ENCODE data around the gene ZNF467.

ZNF467 gene

GRCh38 chr7:149778327-149778637 is 4.9 kb upstream of the ZNF467 start:
- Histone ChIP-seq H3K9me3 (ENCODE audit: control extremely low read depth in 1 of 5, control insufficient read depth in 4 of 5, insufficient read depth in 2 of 5, low read depth in 1 of 5, low read length in 4 of 5) (no peaks in the 10 kb centered on the region), H3K4me3 (ENCODE audit: control insufficient read depth in 1 of 7, extremely low read depth in 1 of 7, insufficient read depth in 4 of 7, low read depth in 2 of 7, low read length in 6 of 7) (no peak overlapping the region), H3K27me3 (replicated peaks in 2 of 5; ENCODE audit: control insufficient read depth in 4 of 5, insufficient read depth in 5 of 5, low read length in 4 of 5) (no peaks in the 10 kb centered on the region), H3K27ac (ENCODE audit: insufficient read depth in 1 of 2, low read depth in 1 of 2, low read length in 2 of 2, poor library complexity in 1 of 2, severe bottlenecking in 2 of 2) (no peak overlapping the region), H3K36me3 (ENCODE audit: control insufficient read depth in 4 of 4, insufficient read depth in 4 of 4, low read length in 3 of 4) (no peaks in the 10 kb centered on the region), H3K4me1 (ENCODE audit: control extremely low read depth in 1 of 4, control insufficient read depth in 4 of 4, insufficient read depth in 4 of 4, low read length in 3 of 4) (peaks cover 0 to 54% (median 49%) of the 10 kb centered on the region in 4 experiments)
- CTCF ChIA-PET = interaction anchor here (1.5 kb wide), 1 partner anchor 10 kb away, joined by 5 read pairs; no protein-coding TSS in a partner anchor
- DNase-seq = no peak
- 79% methylated on average over 4 of the region's 5 CpGs for WGBS (ENCODE audit: insufficient coverage)
- POLR2A ChIA-PET = no interaction called here

GRCh38 chr7:149777551-149778326 is 4.4 kb upstream of the ZNF467 start:
- Histone ChIP-seq H3K4me3 (ENCODE audit: control insufficient read depth in 1 of 7, extremely low read depth in 1 of 7, insufficient read depth in 4 of 7, low read depth in 2 of 7, low read length in 6 of 7) (no peak overlapping the region), H3K4me1 (ENCODE audit: control extremely low read depth in 1 of 4, control insufficient read depth in 4 of 4, insufficient read depth in 4 of 4, low read length in 3 of 4) (peaks cover 0 to 52% (median 46%) of the 10 kb centered on the region in 4 experiments), H3K36me3 (ENCODE audit: control insufficient read depth in 4 of 4, insufficient read depth in 4 of 4, low read length in 3 of 4) (no peaks in the 10 kb centered on the region), H3K27ac (ENCODE audit: insufficient read depth in 1 of 2, low read depth in 1 of 2, low read length in 2 of 2, poor library complexity in 1 of 2, severe bottlenecking in 2 of 2) (no peak overlapping the region), H3K27me3 (replicated peaks in 2 of 5; ENCODE audit: control insufficient read depth in 4 of 5, insufficient read depth in 5 of 5, low read length in 4 of 5) (no peaks in the 10 kb centered on the region), H3K9me3 (ENCODE audit: control extremely low read depth in 1 of 5, control insufficient read depth in 4 of 5, insufficient read depth in 2 of 5, low read depth in 1 of 5, low read length in 4 of 5) (no peaks in the 10 kb centered on the region)
- DNase-seq = no peak
- ChIA-PET CTCF (interaction anchor here (1.5 to 5.2 kb wide), 2 partner anchors 11 kb away, joined by 5 to 31 read pairs; no protein-coding TSS in a partner anchor), POLR2A (no interaction called here)
- 97% methylated on average over 10 of the region's 19 CpGs for WGBS (ENCODE audit: insufficient coverage)

GRCh38 chr7:149776848-149777407 is 3.5 kb upstream of the ZNF467 start:
- Histone ChIP-seq H3K27ac (ENCODE audit: insufficient read depth in 1 of 2, low read depth in 1 of 2, low read length in 2 of 2, poor library complexity in 1 of 2, severe bottlenecking in 2 of 2) (no peak overlapping the region), H3K4me3 (ENCODE audit: control insufficient read depth in 1 of 7, extremely low read depth in 1 of 7, insufficient read depth in 4 of 7, low read depth in 2 of 7, low read length in 6 of 7) (peak overlapping the region in 3 of 7 experiments; percentile 11 to 57 (median 52)), H3K27me3 (replicated peaks in 2 of 5; ENCODE audit: control insufficient read depth in 4 of 5, insufficient read depth in 5 of 5, low read length in 4 of 5) (no peaks in the 10 kb centered on the region), H3K36me3 (ENCODE audit: control insufficient read depth in 4 of 4, insufficient read depth in 4 of 4, low read length in 3 of 4) (no peaks in the 10 kb centered on the region), H3K4me1 (ENCODE audit: control extremely low read depth in 1 of 4, control insufficient read depth in 4 of 4, insufficient read depth in 4 of 4, low read length in 3 of 4) (peaks cover 0 to 45% (median 41%) of the 10 kb centered on the region in 4 experiments), H3K9me3 (ENCODE audit: control extremely low read depth in 1 of 5, control insufficient read depth in 4 of 5, insufficient read depth in 2 of 5, low read depth in 1 of 5, low read length in 4 of 5) (no peaks in the 10 kb centered on the region)
- CTCF ChIA-PET = interaction anchor here (5.2 kb wide), 1 partner anchor 12 kb away, joined by 31 read pairs; no protein-coding TSS in a partner anchor
- POLR2A ChIA-PET = no interaction called here
- 64% methylated on average over 12 of the region's 13 CpGs for WGBS (ENCODE audit: insufficient coverage)
- peak in 1 of 3 donors; percentile 15 for DNase-seq

- Histone ChIP-seq H3K36me3 (ENCODE audit: control insufficient read depth in 4 of 4, insufficient read depth in 4 of 4, low read length in 3 of 4) (no peaks in the 10 kb centered on the region), H3K27ac (ENCODE audit: insufficient read depth in 1 of 2, low read depth in 1 of 2, low read length in 2 of 2, poor library complexity in 1 of 2, severe bottlenecking in 2 of 2) (no peak overlapping the region), H3K27me3 (replicated peaks in 2 of 5; ENCODE audit: control insufficient read depth in 4 of 5, insufficient read depth in 5 of 5, low read length in 4 of 5) (no peaks in the 10 kb centered on the region), H3K9me3 (ENCODE audit: control extremely low read depth in 1 of 5, control insufficient read depth in 4 of 5, insufficient read depth in 2 of 5, low read depth in 1 of 5, low read length in 4 of 5) (no peaks in the 10 kb centered on the region), H3K4me1 (ENCODE audit: control extremely low read depth in 1 of 4, control insufficient read depth in 4 of 4, insufficient read depth in 4 of 4, low read length in 3 of 4) (peaks cover 0 to 47% (median 43%) of the 10 kb centered on the region in 4 experiments), H3K4me3 (ENCODE audit: control insufficient read depth in 1 of 7, extremely low read depth in 1 of 7, insufficient read depth in 4 of 7, low read depth in 2 of 7, low read length in 6 of 7) (peak overlapping the region in 4 of 7 experiments; percentile 26 to 57 (median 49))
- peak in 2 of 3 donors; percentile 57 to 58 for DNase-seq
- CTCF ChIA-PET = interaction anchor here (2.3 to 5.2 kb wide), 2 partner anchors 13 to 15 kb away, joined by 5 to 31 read pairs; no protein-coding TSS in a partner anchor
- POLR2A ChIA-PET = interaction anchor here (1.0 kb wide), 1 partner anchor 61 kb away, joined by 5 read pairs; no protein-coding TSS in a partner anchor
- WGBS (ENCODE audit: insufficient coverage) = 0% methylated on average over 4 of the region's 12 CpGs
These were observed 2.9 kb upstream of the ZNF467 start for GRCh38 chr7:149776289-149776688.

- H3K27me3 ChIP-seq (replicated peaks in 2 of 5; ENCODE audit: control insufficient read depth in 4 of 5, insufficient read depth in 5 of 5, low read length in 4 of 5) = no peaks in the 10 kb centered on the region
- no peak for DNase-seq
- WGBS (ENCODE audit: insufficient coverage) = 60% methylated on average over 1 of the region's 5 CpGs
- H3K27ac ChIP-seq (ENCODE audit: insufficient read depth in 1 of 2, low read depth in 1 of 2, low read length in 2 of 2, poor library complexity in 1 of 2, severe bottlenecking in 2 of 2) = no peak overlapping the region
- no peaks in the 10 kb centered on the region for H3K9me3 ChIP-seq (ENCODE audit: control extremely low read depth in 1 of 5, control insufficient read depth in 4 of 5, insufficient read depth in 2 of 5, low read depth in 1 of 5, low read length in 4 of 5)
- no peak overlapping the region for H3K4me3 ChIP-seq (ENCODE audit: control insufficient read depth in 1 of 7, extremely low read depth in 1 of 7, insufficient read depth in 4 of 7, low read depth in 2 of 7, low read length in 6 of 7)
- peaks cover 0 to 5% (median 2%) of the 10 kb centered on the region in 4 experiments for H3K36me3 ChIP-seq (ENCODE audit: control insufficient read depth in 4 of 4, insufficient read depth in 4 of 4, low read length in 3 of 4)
- POLR2A ChIA-PET = interaction anchor here (0.5 to 1.0 kb wide), 2 partner anchors 60 to 114 kb away, joined by 4 to 5 read pairs; no protein-coding TSS in a partner anchor
- CTCF ChIA-PET = interaction anchor here (1.2 to 5.2 kb wide), 5 partner anchors 9 to 95 kb away, joined by 3 to 31 read pairs (median 4); no protein-coding TSS in a partner anchor
- H3K4me1 ChIP-seq (ENCODE audit: control extremely low read depth in 1 of 4, control insufficient read depth in 4 of 4, insufficient read depth in 4 of 4, low read length in 3 of 4) = peaks cover 4 to 55% (median 50%) of the 10 kb centered on the region in 4 experiments
These were observed 1.8 kb upstream of the ZNF467 start for GRCh38 chr7:149775176-149775556.

GRCh38 chr7:149774237-149775175 is 1.1 kb upstream of the ZNF467 start:
- DNase-seq = no peak
- POLR2A ChIA-PET = no interaction called here

More at GRCh38 chr7:149774237-149775175, 1.1 kb upstream of the ZNF467 start:
- H3K4me3 ChIP-seq (ENCODE audit: control insufficient read depth in 1 of 7, extremely low read depth in 1 of 7, insufficient read depth in 4 of 7, low read depth in 2 of 7, low read length in 6 of 7) = no peak overlapping the region
- H3K27me3 ChIP-seq (replicated peaks in 2 of 5; ENCODE audit: control insufficient read depth in 4 of 5, insufficient read depth in 5 of 5, low read length in 4 of 5) = no peaks in the 10 kb centered on the region
- peaks cover 0 to 10% (median 2%) of the 10 kb centered on the region in 4 experiments for H3K36me3 ChIP-seq (ENCODE audit: control insufficient read depth in 4 of 4, insufficient read depth in 4 of 4, low read length in 3 of 4)
- H3K4me1 ChIP-seq (ENCODE audit: control extremely low read depth in 1 of 4, control insufficient read depth in 4 of 4, insufficient read depth in 4 of 4, low read length in 3 of 4) = peaks cover 4 to 55% (median 50%) of the 10 kb centered on the region in 4 experiments
- no peaks in the 10 kb centered on the region for H3K9me3 ChIP-seq (ENCODE audit: control extremely low read depth in 1 of 5, control insufficient read depth in 4 of 5, insufficient read depth in 2 of 5, low read depth in 1 of 5, low read length in 4 of 5)
- no peak overlapping the region for H3K27ac ChIP-seq (ENCODE audit: insufficient read depth in 1 of 2, low read depth in 1 of 2, low read length in 2 of 2, poor library complexity in 1 of 2, severe bottlenecking in 2 of 2)
- CTCF ChIA-PET = interaction anchor here (1.2 to 5.2 kb wide), 5 partner anchors 10 to 95 kb away, joined by 3 to 31 read pairs (median 4); no protein-coding TSS in a partner anchor
- 90% methylated on average over 23 of the region's 27 CpGs for WGBS (ENCODE audit: insufficient coverage)

All from common myeloid progenitor, CD34-positive (primary cell).